Measurements from ENCODE around the gene TNIP2. TPM values are rescaled to one million over a fixed set of nuclear protein-coding genes. Genes with fewer than 3 reads are reported as not detected.

Gene TNIP2
- total RNA-seq, 1 donor from 2014 or later: 99.6 TPM

GRCh38 chr4:2796849-2797544, 40.9 kb upstream of the TNIP2 start:
- H3K27ac Mint-ChIP-seq: peak overlapping the region; percentile 91
- H3K4me3 Mint-ChIP-seq: peak overlapping the region; percentile 87
- H3K4me1 Mint-ChIP-seq: peaks cover 53% of the 10 kb centered on the region
- no peaks in the 10 kb centered on the region for H3K27me3 Mint-ChIP-seq
- peaks cover 10% of the 10 kb centered on the region for H3K36me3 Mint-ChIP-seq (ENCODE audit: low read depth)
- intact Hi-C loops (cut with micrococcal nuclease): loop anchor here (5.0 kb wide), 2 partner anchors 35 to 50 kb away; no protein-coding TSS in a partner anchor
- H3K9me3 Mint-ChIP-seq: no peaks in the 10 kb centered on the region
- no peak for DNase-seq

- no peak overlapping the region for H3K27ac Mint-ChIP-seq
- H3K9me3 Mint-ChIP-seq: no peaks in the 10 kb centered on the region
- H3K4me3 Mint-ChIP-seq: no peak overlapping the region
- peaks cover 50% of the 10 kb centered on the region for H3K4me1 Mint-ChIP-seq
- H3K27me3 Mint-ChIP-seq: no peaks in the 10 kb centered on the region
- intact Hi-C loops (cut with micrococcal nuclease): loop anchor here (5.0 kb wide), 2 partner anchors 34 to 49 kb away; no protein-coding TSS in a partner anchor
- H3K36me3 Mint-ChIP-seq (ENCODE audit: low read depth): peaks cover 9% of the 10 kb centered on the region
- DNase-seq: no peak
Measured at GRCh38 chr4:2795893-2796848, 40.0 kb upstream of the TNIP2 start.

- intact Hi-C loops (cut with micrococcal nuclease): loop anchor here (5.0 kb wide), 2 partner anchors 33 to 48 kb away; no protein-coding TSS in a partner anchor
- Mint-ChIP-seq H3K4me1 (peaks cover 48% of the 10 kb centered on the region), H3K27ac (no peak overlapping the region), H3K27me3 (no peaks in the 10 kb centered on the region), H3K36me3 (ENCODE audit: low read depth) (peaks cover 9% of the 10 kb centered on the region), H3K9me3 (no peaks in the 10 kb centered on the region), H3K4me3 (peak overlapping the region; percentile 90)
- no peak for DNase-seq
Measured at GRCh38 chr4:2795300-2795892, 39.3 kb upstream of the TNIP2 start.

- no peak for DNase-seq
- intact Hi-C loops (cut with micrococcal nuclease): loop anchor here (5.0 kb wide), 2 partner anchors 32 to 47 kb away; no protein-coding TSS in a partner anchor
- Mint-ChIP-seq H3K27me3 (no peaks in the 10 kb centered on the region), H3K27ac (peak overlapping the region; percentile 77), H3K9me3 (no peaks in the 10 kb centered on the region), H3K4me1 (peaks cover 45% of the 10 kb centered on the region), H3K36me3 (ENCODE audit: low read depth) (peaks cover 9% of the 10 kb centered on the region), H3K4me3 (peak overlapping the region; percentile 90)
Measured at GRCh38 chr4:2794486-2795299, 38.6 kb upstream of the TNIP2 start.

GRCh38 chr4:2793586-2794485, 37.7 kb upstream of the TNIP2 start:
- Mint-ChIP-seq H3K27ac (peak overlapping the region; percentile 77), H3K4me1 (peaks cover 45% of the 10 kb centered on the region), H3K9me3 (no peaks in the 10 kb centered on the region), H3K36me3 (ENCODE audit: low read depth) (peaks cover 6% of the 10 kb centered on the region), H3K4me3 (peak overlapping the region; percentile 90), H3K27me3 (no peaks in the 10 kb centered on the region)
- peak; percentile 75 for DNase-seq
- intact Hi-C loops (cut with micrococcal nuclease): no loop called here

GRCh38 chr4:2792711-2793585, 36.8 kb upstream of the TNIP2 start, which contains the start of gene SH3BP2:
Gene SH3BP2 (plus strand): TSS chr4:2793085. CDS start chr4:2820618, 27,533 bp downstream.
- peaks cover 41% of the 10 kb centered on the region for H3K4me1 Mint-ChIP-seq
- peaks cover 6% of the 10 kb centered on the region for H3K36me3 Mint-ChIP-seq (ENCODE audit: low read depth)
- intact Hi-C loops (cut with micrococcal nuclease): no loop called here
- no peaks in the 10 kb centered on the region for H3K9me3 Mint-ChIP-seq
- H3K27ac Mint-ChIP-seq: peak within 1 kb of the TSS; percentile 77
- H3K27me3 Mint-ChIP-seq: no peaks in the 10 kb centered on the region
- H3K4me3 Mint-ChIP-seq: peak within 1 kb of the TSS; percentile 90
- DNase-seq: peak; percentile 86

- intact Hi-C loops (cut with micrococcal nuclease): no loop called here
- Mint-ChIP-seq H3K4me3 (peak overlapping the region; percentile 40), H3K27me3 (no peaks in the 10 kb centered on the region), H3K9me3 (no peaks in the 10 kb centered on the region), H3K4me1 (peaks cover 41% of the 10 kb centered on the region), H3K27ac (no peak overlapping the region), H3K36me3 (ENCODE audit: low read depth) (peaks cover 6% of the 10 kb centered on the region)
- DNase-seq: no peak
Measured at GRCh38 chr4:2792396-2792710, 36.2 kb upstream of the TNIP2 start.

GRCh38 chr4:2791518-2792395, 35.6 kb upstream of the TNIP2 start:
- no peak for DNase-seq
- peaks cover 42% of the 10 kb centered on the region for H3K4me1 Mint-ChIP-seq
- H3K36me3 Mint-ChIP-seq (ENCODE audit: low read depth): peaks cover 6% of the 10 kb centered on the region
- no peaks in the 10 kb centered on the region for H3K9me3 Mint-ChIP-seq
- H3K27ac Mint-ChIP-seq: peak overlapping the region; percentile 63
- no peaks in the 10 kb centered on the region for H3K27me3 Mint-ChIP-seq
- peak overlapping the region; percentile 43 for H3K4me3 Mint-ChIP-seq
- intact Hi-C loops (cut with micrococcal nuclease): no loop called here

GRCh38 chr4:2790583-2791517, 34.7 kb upstream of the TNIP2 start:
- Mint-ChIP-seq H3K36me3 (ENCODE audit: low read depth) (peaks cover 6% of the 10 kb centered on the region), H3K27ac (peak overlapping the region; percentile 63), H3K27me3 (no peaks in the 10 kb centered on the region), H3K9me3 (no peaks in the 10 kb centered on the region), H3K4me3 (no peak overlapping the region), H3K4me1 (peaks cover 44% of the 10 kb centered on the region)
- DNase-seq: no peak
- intact Hi-C loops (cut with micrococcal nuclease): no loop called here

GRCh38 chr4:2789793-2790582, 33.9 kb upstream of the TNIP2 start:
- H3K27me3 Mint-ChIP-seq: no peaks in the 10 kb centered on the region
- H3K4me3 Mint-ChIP-seq: peak overlapping the region; percentile 9
- H3K36me3 Mint-ChIP-seq (ENCODE audit: low read depth): peaks cover 6% of the 10 kb centered on the region
- H3K4me1 Mint-ChIP-seq: peaks cover 41% of the 10 kb centered on the region
- H3K9me3 Mint-ChIP-seq: no peaks in the 10 kb centered on the region
- no peak overlapping the region for H3K27ac Mint-ChIP-seq
- intact Hi-C loops (cut with micrococcal nuclease): no loop called here
- no peak for DNase-seq

All from activated CD4-positive, alpha-beta T cell treated with anti-CD3 and anti-CD28 coated beads, Interleukin-2, amount 10 ng/mL, durations not matched to agents 24 days and 14 days (primary cell).